ENCODE results near the gene MCTP1. TPM values are rescaled to one million over a fixed set of nuclear protein-coding genes. Genes with fewer than 3 reads are reported as not detected.
"Not testable (repeated sequence)": the region's sequence is repeated elsewhere in the genome, so short reads cannot be mapped to it uniquely, and the experiment has no call there.

The MCTP1 gene
- polyA plus RNA-seq, 1 donor from 2014 or later = 1.9 TPM

DNA sequence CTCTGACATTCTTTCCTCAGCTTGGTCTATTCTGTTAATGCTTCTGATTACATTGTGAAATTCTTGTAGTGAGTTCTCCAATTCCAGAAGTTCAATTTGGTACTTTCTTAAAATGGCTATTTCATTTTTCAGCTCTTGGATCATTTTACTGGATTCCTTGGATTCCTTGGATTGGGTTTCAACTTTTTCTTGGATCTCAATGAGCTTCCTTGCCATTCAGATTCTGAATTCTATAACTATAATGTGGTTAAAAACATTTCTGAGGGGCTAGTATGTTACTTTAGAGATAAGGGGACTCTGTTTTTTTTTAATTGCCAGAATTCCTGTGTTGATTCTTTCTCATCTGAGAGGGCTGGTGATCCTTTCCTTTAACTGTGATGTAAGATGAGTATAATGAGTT lies 136.4 kb downstream of the MCTP1 start:
- H2AFZ ChIP-seq (ENCODE audit: low read depth, low read length) = no peak overlapping the region
- no peaks in the 10 kb centered on the region for H3K9me3 ChIP-seq (ENCODE audit: low read length)
- H3K36me3 ChIP-seq (ENCODE audit: insufficient read depth, low read length) = no peaks in the 10 kb centered on the region
- H3K27ac ChIP-seq (ENCODE audit: low read length) = no peak overlapping the region
- H3K4me2 ChIP-seq (ENCODE audit: low read length) = no peak overlapping the region
- no peaks in the 10 kb centered on the region for H3K27me3 ChIP-seq (ENCODE audit: insufficient read depth, low read depth, low read length)
- TF ChIP-seq POLR2AphosphoS5 (IDR thresholded peaks at IDR 0.05) = no peak
- no peak for TF ChIP-seq EP300 (conservative IDR thresholded peaks at IDR 0.05; ENCODE audit: poor library complexity, severe bottlenecking)
- no peak for TF ChIP-seq EZH2 (IDR thresholded peaks at IDR 0.05; ENCODE audit: borderline replicate concordance, insufficient read depth, low read length, poor library complexity, severe bottlenecking)
- TF ChIP-seq TAF1 (IDR thresholded peaks at IDR 0.05; ENCODE audit: low read depth) = no peak
- TF ChIP-seq RAD21 (conservative IDR thresholded peaks at IDR 0.05) = no peak
- TF ChIP-seq SMC3 (conservative IDR thresholded peaks at IDR 0.05; ENCODE audit: poor library complexity) = no peak
- no peak for TF ChIP-seq MXI1 (conservative IDR thresholded peaks at IDR 0.05; ENCODE audit: poor library complexity, severe bottlenecking)
- TF ChIP-seq, protein P1, sequence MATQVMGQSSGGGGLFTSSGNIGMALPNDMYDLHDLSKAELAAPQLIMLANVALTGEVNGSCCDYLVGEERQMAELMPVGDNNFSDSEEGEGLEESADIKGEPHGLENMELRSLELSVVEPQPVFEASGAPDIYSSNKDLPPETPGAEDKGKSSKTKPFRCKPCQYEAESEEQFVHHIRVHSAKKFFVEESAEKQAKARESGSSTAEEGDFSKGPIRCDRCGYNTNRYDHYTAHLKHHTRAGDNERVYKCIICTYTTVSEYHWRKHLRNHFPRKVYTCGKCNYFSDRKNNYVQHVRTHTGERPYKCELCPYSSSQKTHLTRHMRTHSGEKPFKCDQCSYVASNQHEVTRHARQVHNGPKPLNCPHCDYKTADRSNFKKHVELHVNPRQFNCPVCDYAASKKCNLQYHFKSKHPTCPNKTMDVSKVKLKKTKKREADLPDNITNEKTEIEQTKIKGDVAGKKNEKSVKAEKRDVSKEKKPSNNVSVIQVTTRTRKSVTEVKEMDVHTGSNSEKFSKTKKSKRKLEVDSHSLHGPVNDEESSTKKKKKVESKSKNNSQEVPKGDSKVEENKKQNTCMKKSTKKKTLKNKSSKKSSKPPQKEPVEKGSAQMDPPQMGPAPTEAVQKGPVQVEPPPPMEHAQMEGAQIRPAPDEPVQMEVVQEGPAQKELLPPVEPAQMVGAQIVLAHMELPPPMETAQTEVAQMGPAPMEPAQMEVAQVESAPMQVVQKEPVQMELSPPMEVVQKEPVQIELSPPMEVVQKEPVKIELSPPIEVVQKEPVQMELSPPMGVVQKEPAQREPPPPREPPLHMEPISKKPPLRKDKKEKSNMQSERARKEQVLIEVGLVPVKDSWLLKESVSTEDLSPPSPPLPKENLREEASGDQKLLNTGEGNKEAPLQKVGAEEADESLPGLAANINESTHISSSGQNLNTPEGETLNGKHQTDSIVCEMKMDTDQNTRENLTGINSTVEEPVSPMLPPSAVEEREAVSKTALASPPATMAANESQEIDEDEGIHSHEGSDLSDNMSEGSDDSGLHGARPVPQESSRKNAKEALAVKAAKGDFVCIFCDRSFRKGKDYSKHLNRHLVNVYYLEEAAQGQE (IDR thresholded peaks at IDR 0.05; ENCODE audit: borderline replicate concordance) = no peak
- TF ChIP-seq, protein P2, sequence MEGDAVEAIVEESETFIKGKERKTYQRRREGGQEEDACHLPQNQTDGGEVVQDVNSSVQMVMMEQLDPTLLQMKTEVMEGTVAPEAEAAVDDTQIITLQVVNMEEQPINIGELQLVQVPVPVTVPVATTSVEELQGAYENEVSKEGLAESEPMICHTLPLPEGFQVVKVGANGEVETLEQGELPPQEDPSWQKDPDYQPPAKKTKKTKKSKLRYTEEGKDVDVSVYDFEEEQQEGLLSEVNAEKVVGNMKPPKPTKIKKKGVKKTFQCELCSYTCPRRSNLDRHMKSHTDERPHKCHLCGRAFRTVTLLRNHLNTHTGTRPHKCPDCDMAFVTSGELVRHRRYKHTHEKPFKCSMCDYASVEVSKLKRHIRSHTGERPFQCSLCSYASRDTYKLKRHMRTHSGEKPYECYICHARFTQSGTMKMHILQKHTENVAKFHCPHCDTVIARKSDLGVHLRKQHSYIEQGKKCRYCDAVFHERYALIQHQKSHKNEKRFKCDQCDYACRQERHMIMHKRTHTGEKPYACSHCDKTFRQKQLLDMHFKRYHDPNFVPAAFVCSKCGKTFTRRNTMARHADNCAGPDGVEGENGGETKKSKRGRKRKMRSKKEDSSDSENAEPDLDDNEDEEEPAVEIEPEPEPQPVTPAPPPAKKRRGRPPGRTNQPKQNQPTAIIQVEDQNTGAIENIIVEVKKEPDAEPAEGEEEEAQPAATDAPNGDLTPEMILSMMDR (IDR thresholded peaks at IDR 0.05; ENCODE audit: poor library complexity, severe bottlenecking) = no peak
- no peaks in the 10 kb centered on the region for H4K20me1 ChIP-seq (ENCODE audit: insufficient read depth)
- H3F3A ChIP-seq (ENCODE audit: insufficient read depth, low read length, poor library complexity, severe bottlenecking) = no peaks in the 10 kb centered on the region
- H3K9ac ChIP-seq (ENCODE audit: low read length) = no peak overlapping the region
- no peaks in the 10 kb centered on the region for H3K9me2 ChIP-seq (ENCODE audit: insufficient read depth, low read length)
- no peaks in the 10 kb centered on the region for H3K79me2 ChIP-seq (replicated peaks; ENCODE audit: insufficient read depth, low read length)
- H3K4me3 ChIP-seq (ENCODE audit: low read length) = no peak overlapping the region

DNA sequence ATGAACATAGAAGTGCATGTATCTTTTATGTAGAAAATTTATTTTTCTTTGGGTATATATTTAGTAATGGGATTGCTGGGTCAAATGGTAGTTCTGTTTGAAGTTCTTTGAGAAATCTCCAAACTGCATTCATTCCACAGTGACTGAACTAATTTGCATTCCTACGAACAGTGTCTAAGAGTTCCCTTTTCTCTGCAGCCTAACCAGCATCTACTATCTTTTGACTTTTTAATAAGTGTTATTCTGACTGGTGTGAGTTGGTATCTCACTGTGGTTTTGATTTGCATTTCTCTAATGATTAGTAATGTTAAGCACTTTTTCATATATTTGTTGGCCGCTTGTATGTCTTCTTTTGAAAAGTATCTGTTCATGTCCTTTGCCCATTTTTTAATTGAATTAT lies 141.0 kb downstream of the MCTP1 start:
- H3K9me2 ChIP-seq (ENCODE audit: insufficient read depth, low read length); H3F3A ChIP-seq (ENCODE audit: insufficient read depth, low read length, poor library complexity, severe bottlenecking); H3K27me3 ChIP-seq (ENCODE audit: insufficient read depth, low read depth, low read length); H2AFZ ChIP-seq (ENCODE audit: low read depth, low read length); H3K27ac ChIP-seq (ENCODE audit: low read length); H3K79me2 ChIP-seq (replicated peaks; ENCODE audit: insufficient read depth, low read length); H3K4me2 ChIP-seq (ENCODE audit: low read length); H3K9me3 ChIP-seq (ENCODE audit: low read length); H3K36me3 ChIP-seq (ENCODE audit: insufficient read depth, low read length); H4K20me1 ChIP-seq (ENCODE audit: insufficient read depth); H3K9ac ChIP-seq (ENCODE audit: low read length); H3K4me3 ChIP-seq (ENCODE audit: low read length): not testable (repeated sequence)

DNA sequence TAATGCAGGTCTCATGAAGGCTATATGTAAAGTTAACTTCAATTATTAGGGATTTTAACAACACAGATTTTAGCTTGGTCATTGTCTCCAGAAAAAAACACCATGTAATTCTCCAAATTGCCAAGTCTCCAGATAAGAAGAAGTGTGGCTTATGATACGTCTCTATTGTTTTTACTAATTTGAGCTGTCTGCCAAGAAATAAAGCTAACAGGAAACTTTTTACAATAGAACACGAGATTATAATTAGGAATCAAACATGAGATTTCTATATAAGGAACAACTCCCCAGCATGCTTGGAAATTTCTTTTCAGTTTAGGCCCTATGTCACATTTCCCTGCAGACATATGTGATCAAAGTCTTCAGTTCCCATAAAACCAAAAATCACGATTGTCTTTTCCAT lies 142.7 kb downstream of the MCTP1 start:
- TF ChIP-seq RAD21 (conservative IDR thresholded peaks at IDR 0.05) = no peak
- TF ChIP-seq, protein P1 (IDR thresholded peaks at IDR 0.05; ENCODE audit: borderline replicate concordance) = no peak
- Histone ChIP-seq H3K9me3 (ENCODE audit: low read length) (no peaks in the 10 kb centered on the region), H3K9me2 (ENCODE audit: insufficient read depth, low read length) (no peaks in the 10 kb centered on the region), H3K27me3 (ENCODE audit: insufficient read depth, low read depth, low read length) (no peaks in the 10 kb centered on the region), H3K27ac (ENCODE audit: low read length) (no peak overlapping the region), H2AFZ (ENCODE audit: low read depth, low read length) (no peak overlapping the region), H3K36me3 (ENCODE audit: insufficient read depth, low read length) (no peaks in the 10 kb centered on the region), H3F3A (ENCODE audit: insufficient read depth, low read length, poor library complexity, severe bottlenecking) (no peaks in the 10 kb centered on the region), H3K9ac (ENCODE audit: low read length) (no peak overlapping the region), H3K79me2 (replicated peaks; ENCODE audit: insufficient read depth, low read length) (no peaks in the 10 kb centered on the region), H3K4me2 (ENCODE audit: low read length) (no peak overlapping the region), H4K20me1 (ENCODE audit: insufficient read depth) (no peaks in the 10 kb centered on the region), H3K4me3 (ENCODE audit: low read length) (no peak overlapping the region)

Data from neural cell (in vitro differentiated cells).